B cell (primary cell): ENCODE results near the gene KCNC1.

Experiments used
- EZH2 ChIP-seq: IDR thresholded peaks from 2 replicates; pipeline ENCODE4 v1.6.1; 2012; ENCODE audit warnings: borderline replicate concordance, low read depth, mild to moderate bottlenecking, moderate library complexity, low read length; ENCODE audit not compliant: insufficient read depth, poor library complexity, severe bottlenecking
- TF ChIP-seq, protein P1 (sequence below): fragments of 200-600 bp; IDR thresholded peaks from one replicate; pipeline ENCODE4 v1.8.0; 2022; ENCODE audit warnings: antibody characterized with exemption, mild to moderate bottlenecking

DNA sequence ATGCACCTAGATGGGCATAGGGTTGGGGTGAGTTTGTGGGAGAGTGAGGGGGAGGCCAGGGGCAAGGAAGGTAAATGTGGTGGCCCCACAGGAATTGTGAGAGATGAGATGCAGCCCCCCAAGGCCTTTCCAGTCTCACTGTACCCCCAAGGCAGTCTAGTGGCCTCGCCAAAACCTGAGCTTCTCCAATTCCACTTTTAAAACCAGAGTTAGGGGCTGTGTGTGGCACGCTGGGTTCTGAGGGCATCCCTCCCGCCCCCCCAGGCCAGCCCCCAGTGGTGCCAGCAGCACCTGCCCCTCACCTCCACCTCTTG lies 40.4 kb downstream of the KCNC1 start:
- TF ChIP-seq, protein P1, sequence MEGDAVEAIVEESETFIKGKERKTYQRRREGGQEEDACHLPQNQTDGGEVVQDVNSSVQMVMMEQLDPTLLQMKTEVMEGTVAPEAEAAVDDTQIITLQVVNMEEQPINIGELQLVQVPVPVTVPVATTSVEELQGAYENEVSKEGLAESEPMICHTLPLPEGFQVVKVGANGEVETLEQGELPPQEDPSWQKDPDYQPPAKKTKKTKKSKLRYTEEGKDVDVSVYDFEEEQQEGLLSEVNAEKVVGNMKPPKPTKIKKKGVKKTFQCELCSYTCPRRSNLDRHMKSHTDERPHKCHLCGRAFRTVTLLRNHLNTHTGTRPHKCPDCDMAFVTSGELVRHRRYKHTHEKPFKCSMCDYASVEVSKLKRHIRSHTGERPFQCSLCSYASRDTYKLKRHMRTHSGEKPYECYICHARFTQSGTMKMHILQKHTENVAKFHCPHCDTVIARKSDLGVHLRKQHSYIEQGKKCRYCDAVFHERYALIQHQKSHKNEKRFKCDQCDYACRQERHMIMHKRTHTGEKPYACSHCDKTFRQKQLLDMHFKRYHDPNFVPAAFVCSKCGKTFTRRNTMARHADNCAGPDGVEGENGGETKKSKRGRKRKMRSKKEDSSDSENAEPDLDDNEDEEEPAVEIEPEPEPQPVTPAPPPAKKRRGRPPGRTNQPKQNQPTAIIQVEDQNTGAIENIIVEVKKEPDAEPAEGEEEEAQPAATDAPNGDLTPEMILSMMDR = no peak
- TF ChIP-seq EZH2 = no peak
